HG02943 (cell line): ENCODE measurements around the gene RPS21.

ENCODE experiments used
- ATAC-seq: cut with Tn5 transposase; IDR thresholded peaks from one replicate; pipeline ENCODE4 v1.9.1; 2021; ENCODE audit warnings: mild to moderate bottlenecking, low read depth, moderate library complexity; ENCODE audit not compliant: unreplicated experiment

RPS21 gene

DNA sequence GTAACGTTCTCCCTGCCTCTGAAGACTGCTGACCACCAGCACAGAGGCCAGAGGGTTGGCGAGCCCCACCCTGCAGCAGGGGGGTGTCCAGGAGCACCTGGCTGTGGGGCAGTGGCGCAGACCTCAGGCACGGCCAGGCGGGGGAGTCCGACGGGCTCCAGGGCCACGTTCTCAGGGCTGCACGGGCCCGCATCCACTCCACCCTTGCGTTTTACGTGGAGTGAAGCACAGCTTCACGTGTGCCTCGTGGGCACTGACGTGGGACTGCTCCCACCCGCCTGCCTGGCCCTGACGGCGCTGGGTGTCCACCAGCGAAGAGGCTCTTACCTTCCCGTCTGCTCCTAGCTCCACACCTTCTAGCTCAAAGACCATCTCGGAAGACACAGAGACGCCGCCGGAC, 6.9 kb downstream of the RPS21 start:
- no peak for ATAC-seq

GRCh38 chr20:62394248-62395245, 7.6 kb downstream of the RPS21 start:
- ATAC-seq: no peak

DNA sequence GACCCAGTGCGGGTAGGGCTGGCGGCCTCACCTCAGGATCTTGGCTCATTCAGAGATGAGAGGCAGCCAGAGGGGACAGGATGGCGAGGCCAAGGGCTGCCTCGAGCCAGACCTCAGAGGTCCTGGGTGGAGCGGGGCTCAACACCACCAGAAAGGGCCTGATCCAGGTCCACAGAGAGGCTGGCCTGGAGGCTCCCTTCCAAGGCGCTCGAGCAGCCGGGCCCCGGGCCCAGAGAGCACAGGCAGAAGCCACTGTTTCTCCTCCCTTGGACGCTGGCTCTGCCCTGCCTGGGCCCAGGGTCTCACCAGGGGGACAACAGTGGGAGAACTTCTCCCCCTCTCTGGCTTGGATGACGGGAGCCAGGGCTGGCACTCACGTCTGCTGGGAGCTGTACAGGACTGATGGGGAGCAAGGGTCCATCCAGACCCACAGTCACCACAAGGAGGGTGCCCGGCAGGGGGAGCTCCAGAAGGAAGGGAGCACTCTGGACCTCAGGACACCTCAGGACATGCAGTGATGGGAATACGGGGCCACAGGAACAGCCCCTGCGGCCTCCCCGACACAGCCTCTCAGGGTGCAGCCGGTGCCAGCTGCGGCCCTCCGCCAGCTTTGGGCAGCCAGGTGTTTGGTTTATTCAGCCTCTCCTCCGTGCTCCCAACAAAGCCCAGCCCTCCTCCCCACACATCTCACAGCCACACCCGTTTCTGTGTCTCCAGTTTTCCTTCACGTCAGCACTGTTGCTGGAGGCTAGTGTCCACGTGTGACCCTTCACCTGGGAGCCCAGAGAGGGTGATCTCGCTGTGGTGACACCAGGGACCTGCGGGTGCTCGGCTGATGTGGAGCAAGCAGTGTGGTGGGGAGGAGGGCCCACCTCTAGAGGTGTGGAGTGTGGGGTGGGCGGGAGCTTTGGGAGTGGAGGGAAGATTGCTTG, 8.7 kb downstream of the RPS21 start:
- no peak for ATAC-seq

DNA sequence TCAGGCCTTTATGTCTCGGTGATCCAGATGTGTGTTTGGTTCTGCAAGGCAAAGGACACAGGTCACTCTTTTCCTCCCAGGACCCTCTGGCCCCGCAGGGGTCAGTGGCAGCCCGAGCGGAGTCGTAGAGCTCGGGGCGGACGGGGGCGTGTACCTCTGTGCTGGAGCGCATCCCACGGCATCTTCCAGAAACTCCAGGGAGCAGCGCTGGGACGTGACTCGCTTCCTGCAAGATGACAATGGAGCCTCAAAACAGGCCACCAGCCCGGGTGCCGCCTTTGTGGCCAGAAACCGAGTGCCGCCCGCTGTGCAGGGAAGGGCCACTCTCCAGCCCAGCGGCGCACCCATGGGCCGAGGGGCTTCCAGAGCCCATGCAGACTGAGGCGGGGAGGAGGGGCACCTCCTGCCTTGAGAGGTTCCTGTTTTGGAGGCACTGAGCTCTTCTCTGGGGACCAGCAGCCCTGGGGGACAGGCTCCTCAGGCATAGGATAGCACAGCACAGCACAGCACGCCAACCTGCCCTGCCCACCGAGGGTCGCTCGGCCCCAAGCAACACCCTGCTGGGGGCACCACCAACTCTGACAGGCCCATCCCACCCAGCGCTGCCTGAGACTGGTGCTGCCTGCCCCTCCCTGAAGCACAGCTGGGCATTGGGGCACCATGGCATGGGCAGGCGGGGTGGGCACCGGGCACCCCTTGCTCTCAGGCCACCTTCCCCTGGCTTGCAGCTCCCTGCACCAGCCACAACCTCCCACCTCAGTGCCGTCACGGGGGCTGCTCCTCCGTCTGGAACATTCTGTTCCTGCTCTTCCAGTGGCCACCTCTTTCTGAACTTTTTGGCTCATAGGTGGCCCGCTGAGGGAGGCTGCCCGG, 9.7 kb downstream of the RPS21 start:
- no peak for ATAC-seq

DNA sequence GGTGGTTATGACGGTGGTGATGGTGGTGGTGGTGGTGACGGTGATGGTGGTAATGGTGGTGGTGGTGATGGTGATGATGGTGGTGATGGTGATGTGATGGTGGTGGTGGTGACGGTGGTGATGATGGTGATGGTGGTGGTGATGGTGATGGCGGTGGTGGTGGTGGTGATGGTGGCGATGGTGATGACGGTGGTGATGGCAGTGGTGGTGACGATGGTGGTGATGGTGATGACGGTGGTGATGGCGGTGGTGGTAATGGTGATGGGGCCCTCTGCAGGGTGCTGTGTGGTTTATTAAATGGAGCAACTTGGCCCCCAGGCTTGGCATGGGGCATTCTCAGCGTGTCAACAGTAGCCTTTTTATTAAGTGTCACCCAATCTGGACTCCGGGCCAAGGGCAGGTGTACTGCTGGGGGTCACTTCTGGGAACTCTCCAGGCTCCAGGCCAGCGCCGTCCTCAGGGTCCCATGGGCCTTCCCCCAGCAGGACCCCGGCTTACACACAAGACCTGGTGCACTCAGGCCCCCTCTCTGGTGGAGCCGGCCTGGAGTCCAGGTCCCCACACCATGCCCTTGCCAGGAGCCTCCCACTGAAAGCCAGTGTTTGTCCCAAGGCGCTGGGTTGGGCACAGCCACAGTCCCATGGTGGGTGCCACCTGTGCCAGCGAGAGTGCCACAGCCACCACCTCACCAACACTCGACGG, 11.4 kb downstream of the RPS21 start:
- no peak for ATAC-seq

DNA sequence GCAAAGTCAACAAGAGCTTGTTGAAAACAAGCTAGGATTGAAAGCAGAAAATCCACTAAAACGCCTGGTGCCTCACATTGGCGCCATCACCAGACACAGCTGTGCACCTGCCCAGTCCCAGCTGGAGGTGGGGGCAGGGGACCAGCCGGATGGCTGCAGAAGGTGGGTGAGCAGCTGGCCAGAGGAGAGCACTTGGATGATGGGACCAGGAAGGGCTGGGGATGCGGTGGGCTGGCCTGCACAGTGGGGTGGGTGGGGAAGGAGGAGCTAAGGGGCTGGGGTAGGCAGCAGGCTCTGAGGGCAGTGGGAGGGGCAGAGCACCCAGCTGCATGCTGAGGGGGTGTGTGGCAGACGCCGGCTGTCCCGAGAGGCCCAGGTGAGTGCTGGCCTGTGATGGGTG, 13.1 kb downstream of the RPS21 start:
- ATAC-seq: no peak

- no peak for ATAC-seq
These were observed 13.6 kb downstream of the RPS21 start for GRCh38 chr20:62400541-62400940.

- no peak for ATAC-seq
These were observed 14.5 kb downstream of the RPS21 start for GRCh38 chr20:62401331-62401779.

- ATAC-seq: no peak
These were observed 15.7 kb downstream of the RPS21 start for GRCh38 chr20:62402456-62403150.

- no peak for ATAC-seq
These were observed 16.4 kb downstream of the RPS21 start for GRCh38 chr20:62403331-62403730.

GRCh38 chr20:62404112-62404665, 17.3 kb downstream of the RPS21 start:
- ATAC-seq: no peak

- no peak for ATAC-seq
These were observed 17.8 kb downstream of the RPS21 start for GRCh38 chr20:62404761-62405107.

- no peak for ATAC-seq
These were observed 18.4 kb downstream of the RPS21 start for GRCh38 chr20:62405108-62405980.

- no peak for ATAC-seq
These were observed 19.1 kb downstream of the RPS21 start for GRCh38 chr20:62405981-62406513.

GRCh38 chr20:62406635-62407176, 19.8 kb downstream of the RPS21 start:
- ATAC-seq: no peak

DNA sequence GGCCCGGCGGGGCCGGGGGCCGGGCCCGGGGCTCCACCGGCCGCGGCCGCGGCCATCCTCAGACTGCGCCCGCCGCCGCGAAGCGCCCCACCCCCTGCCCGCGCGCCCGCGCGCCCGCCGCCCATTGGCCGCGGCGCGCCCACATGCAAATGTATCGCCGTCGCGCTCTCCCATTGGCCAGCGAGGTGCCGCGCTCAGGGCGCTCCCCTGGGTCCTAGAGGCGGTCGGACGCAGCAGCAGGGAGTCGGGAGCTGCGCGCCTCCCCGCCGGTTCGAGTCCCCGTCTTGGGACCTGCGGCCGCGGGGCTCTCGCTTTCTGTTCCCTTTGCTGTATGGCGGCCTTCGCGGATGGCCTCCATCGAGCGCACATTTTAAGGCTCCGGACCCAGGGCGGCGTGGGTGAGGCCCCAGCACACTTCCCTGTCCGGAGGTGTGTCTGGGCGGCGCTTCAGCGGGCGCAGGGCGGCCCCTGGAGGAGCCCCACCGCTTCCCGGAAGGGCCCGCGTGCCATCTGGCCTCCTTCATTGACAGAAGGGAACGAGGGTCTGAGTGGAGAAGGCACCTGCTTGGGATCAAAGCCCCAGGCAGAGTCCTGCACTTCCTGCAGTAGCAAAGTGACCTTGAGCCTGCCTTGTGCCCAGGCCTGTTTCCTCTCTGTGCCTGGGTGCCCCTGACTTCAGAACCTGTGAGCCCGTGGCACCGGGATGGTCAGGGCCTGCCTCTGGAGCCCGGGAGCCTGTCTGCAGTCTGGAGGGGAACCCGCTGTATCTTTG, 20.5 kb downstream of the RPS21 start, which contains the start of gene CABLES2:
TSS of gene CABLES2 (minus strand) at position 65 of the 772 bp plus-strand sequence. CDS start at position 56, 9 bp downstream.
- ATAC-seq: peak; percentile 71
